Endothelial cell of umbilical vein (primary cell): Measurements from ENCODE around the gene EPHB6. TPM values are rescaled to one million over a fixed set of nuclear protein-coding genes. Genes with fewer than 3 reads are reported as not detected.

Experiments
- BruUV-seq: library from RNA; stranded (reverse); fragments of 400-500 nt; replicated peaks from 2 replicates; lab custom pipeline; 2021; lab: Mats Ljungman, UMichigan
- CTCF ChIA-PET: fragments of 300-600, 350-600 bp; sonication (Branson Sonifier 250); formaldehyde crosslinking; loops from one replicate; lab custom pipeline; 2021; ENCODE audit warnings: antibody characterized with exemption, inconsistent platforms; lab: Charles Lee
- POLR2A ChIA-PET: fragments of 300-600, 350-600 bp; sonication (Branson Sonifier 250); formaldehyde crosslinking; loops from one replicate; lab custom pipeline; 2021; ENCODE audit warnings: antibody characterized with exemption, inconsistent platforms; lab: Charles Lee
- DNase-seq: peaks from one replicate; pipeline ENCODE4 v3.0.0-alpha.2; 2011; ENCODE audit warnings: low read depth, low spot score
- FAIRE-seq: peaks from 2 replicates; lab custom pipeline; 2011; peaks lifted over from hg19 to GRCh38; lab: Jason Lieb, UNC
- H2AFZ ChIP-seq: 2 replicates; pipeline ENCODE4 v1.6.0; 2012; ENCODE audit warnings: low read depth, low read length, control low read depth, inconsistent platforms
- H3K27ac ChIP-seq: 2 replicates; pipeline ENCODE4 v1.5.1; 2011; ENCODE audit warnings: low read depth, mild to moderate bottlenecking, control low read depth, low read length, moderate library complexity; ENCODE audit not compliant: insufficient read depth
- H3K27me3 ChIP-seq, 2 experiments: 2 replicates each; pipeline versions ENCODE4 v1.6.0 to v1.6.1; 2011; ENCODE audit warnings: low read length in 2 of 2, mixed read lengths in 1 of 2; ENCODE audit not compliant: control insufficient read depth in 2 of 2, insufficient read depth in 2 of 2
- H3K36me3 ChIP-seq, 2 experiments: 2 replicates in 1 of 2; 3 replicates in 1 of 2; pipeline ENCODE4 v1.5.1; 2011; ENCODE audit warnings: low read length in 2 of 2, mild to moderate bottlenecking in 1 of 2, moderate library complexity in 1 of 2; ENCODE audit not compliant: control insufficient read depth in 2 of 2, insufficient read depth in 2 of 2; ENCODE audit errors: extremely low read depth in 1 of 2
- H3K4me1 ChIP-seq: 3 replicates; pipeline ENCODE4 v1.5.1; 2011; ENCODE audit warnings: mild to moderate bottlenecking, low read length; ENCODE audit not compliant: control insufficient read depth, insufficient read depth; ENCODE audit errors: extremely low read depth
- H3K4me2 ChIP-seq: 2 replicates; pipeline ENCODE4 v1.6.1; 2011; ENCODE audit warnings: low read length, control low read depth, mixed read lengths; ENCODE audit not compliant: insufficient read depth
- H3K4me3 ChIP-seq, 3 experiments: fragments of 200-600 bp in 1 of 3; sonication (generic), shearing (Covaris generic) in 1 of 3; replicated peaks in 1 of 3; 2 replicates each; pipeline ENCODE4 v1.5.1; 2011 to 2016; ENCODE audit warnings: control low read depth in 3 of 3, low read length in 3 of 3, mild to moderate bottlenecking in 2 of 3, inconsistent platforms in 1 of 3, low read depth in 1 of 3, moderate library complexity in 1 of 3; ENCODE audit not compliant: insufficient read depth in 1 of 3
- H3K79me2 ChIP-seq: 2 replicates; pipeline ENCODE4 v1.6.0; 2012; ENCODE audit warnings: low read length, inconsistent platforms; ENCODE audit not compliant: control insufficient read depth, insufficient read depth
- H3K9ac ChIP-seq: replicated peaks from 2 replicates; pipeline ENCODE3; 2011; ENCODE audit warnings: low read length, control low read depth; ENCODE audit not compliant: insufficient read depth; ENCODE audit errors: extremely low read depth
- H3K9me1 ChIP-seq: replicated peaks from 3 replicates; pipeline ENCODE4 v1.6.0; 2011; ENCODE audit warnings: mild to moderate bottlenecking, low read length; ENCODE audit not compliant: control insufficient read depth, insufficient read depth; ENCODE audit errors: extremely low read depth
- H3K9me3 ChIP-seq: replicated peaks from 2 replicates; pipeline ENCODE4 v1.5.1; 2012; ENCODE audit warnings: low read length, inconsistent platforms; ENCODE audit not compliant: control insufficient read depth, insufficient read depth
- H4K20me1 ChIP-seq: replicated peaks from 2 replicates; pipeline ENCODE3; 2011; ENCODE audit warnings: mild to moderate bottlenecking, low read length; ENCODE audit not compliant: control insufficient read depth, insufficient read depth; ENCODE audit errors: extremely low read depth
- EZH2 ChIP-seq: IDR thresholded peaks from 2 replicates; pipeline ENCODE4 v1.6.1; 2012; ENCODE audit warnings: borderline replicate concordance, low read depth, mild to moderate bottlenecking, moderate library complexity, low read length, inconsistent platforms; ENCODE audit not compliant: severe bottlenecking
- FOS ChIP-seq: IDR thresholded peaks from 2 replicates; pipeline ENCODE4 v1.6.1; 2011; ENCODE audit warnings: mild to moderate bottlenecking, low read length, moderate library complexity, borderline replicate concordance; ENCODE audit not compliant: insufficient read depth
- GATA2 ChIP-seq: IDR thresholded peaks from 2 replicates; pipeline ENCODE4 v1.7.0; 2011; ENCODE audit warnings: low read depth, mild to moderate bottlenecking, moderate library complexity, mixed read lengths, low read length; ENCODE audit not compliant: insufficient read length, insufficient read depth
- JUN ChIP-seq: IDR thresholded peaks from 2 replicates; pipeline ENCODE4 v1.6.1; 2011; ENCODE audit warnings: borderline replicate concordance, low read depth; ENCODE audit not compliant: insufficient read length, insufficient read depth
- MYC ChIP-seq: IDR thresholded peaks from one replicate; pipeline ENCODE4 v1.6.1; 2011; ENCODE audit warnings: mild to moderate bottlenecking, low read depth, low read length
- POLR2A ChIP-seq: IDR thresholded peaks from 2 replicates; pipeline ENCODE4 v1.6.1; 2012; ENCODE audit warnings: low read depth, mild to moderate bottlenecking, control low read depth, low read length
- POLR2AphosphoS5 ChIP-seq: IDR thresholded peaks from 2 replicates; pipeline ENCODE4 v1.6.1; 2012; ENCODE audit warnings: low read depth, mild to moderate bottlenecking, control low read depth, low read length, moderate library complexity; ENCODE audit not compliant: insufficient read depth
- dilution Hi-C: fragments of 300-500 bp; cut with MboI; formaldehyde crosslinking; loops from one replicate; pipeline ENCODE4 v1.15.0; 2019; ENCODE audit warnings: low sequenced_read_pairs; ENCODE audit not compliant: extremely low pct_ligation_motif_present
- intact Hi-C: fragments of 100-400 bp; cut with micrococcal nuclease; formaldehyde crosslinking; loops from one replicate; pipeline ENCODE4 v1.10.0; 2022
- polyA plus RNA-seq, 4 experiments: library from polyadenylated mRNA; depleted of rRNA in 3 of 4; stranded (reverse) in 3 of 4; unstranded in 1 of 4; fragments of >200 nt; gene quantifications; 2 replicates each; pipeline versions ENCODE4 v1.2.1 to v1.2.3, GENCODE V29; 2011 to 2012; ENCODE audit warnings: missing spikeins in 1 of 4
- total RNA-seq: library from RNA; stranded (reverse); gene quantifications from 2 replicates; pipeline ENCODE4 v1.2.3, GENCODE V29; 2021
- TF ChIP-seq, protein P1 (sequence below): IDR thresholded peaks from 2 replicates; pipeline ENCODE4 v1.6.1; 2011; ENCODE audit not compliant: insufficient read depth, insufficient read length
- TF ChIP-seq, protein P2 (sequence below), 2 donors: IDR thresholded peaks; 1 replicate in 1 of 2; 2 replicates in 1 of 2; pipeline ENCODE4 v1.5.1; 2011; ENCODE audit warnings: low read length in 2 of 2, mild to moderate bottlenecking in 2 of 2, moderate library complexity in 2 of 2, control low read depth in 1 of 2, inconsistent platforms in 1 of 2, low read depth in 1 of 2; ENCODE audit not compliant: insufficient read depth in 1 of 2; ENCODE audit errors: extremely low read depth in 1 of 2

The EPHB6 gene
- total and polyA plus RNA-seq, 2 donors (not counting 3 experiments of a cell fraction or from before 2014, with no cell fraction given) = 0.86 to 2.9 TPM

- ChIA-PET POLR2A (no interaction called here), CTCF (interaction anchor here (0.5 to 3.6 kb wide), 9 partner anchors 11 to 385 kb away, joined by 3 to 33 read pairs (median 5); no protein-coding TSS in a partner anchor)
- H3K9ac ChIP-seq = no peak overlapping the region
- H3K9me3 ChIP-seq = no peaks in the 10 kb centered on the region
- H3K27ac ChIP-seq = no peak overlapping the region
- intact Hi-C loops (loop anchor here (2.0 kb wide), 1 partner anchor 46 kb away; no protein-coding TSS in a partner anchor), dilution Hi-C loops (no loop called here)
- TF ChIP-seq EZH2 (no peak), POLR2AphosphoS5 (no peak), GATA2 (no peak), FOS (no peak), POLR2A (no peak), MYC (no peak), JUN (no peak)
- TF ChIP-seq, protein P1, sequence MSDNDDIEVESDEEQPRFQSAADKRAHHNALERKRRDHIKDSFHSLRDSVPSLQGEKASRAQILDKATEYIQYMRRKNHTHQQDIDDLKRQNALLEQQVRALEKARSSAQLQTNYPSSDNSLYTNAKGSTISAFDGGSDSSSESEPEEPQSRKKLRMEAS = no peak
- TF ChIP-seq, protein P2, sequence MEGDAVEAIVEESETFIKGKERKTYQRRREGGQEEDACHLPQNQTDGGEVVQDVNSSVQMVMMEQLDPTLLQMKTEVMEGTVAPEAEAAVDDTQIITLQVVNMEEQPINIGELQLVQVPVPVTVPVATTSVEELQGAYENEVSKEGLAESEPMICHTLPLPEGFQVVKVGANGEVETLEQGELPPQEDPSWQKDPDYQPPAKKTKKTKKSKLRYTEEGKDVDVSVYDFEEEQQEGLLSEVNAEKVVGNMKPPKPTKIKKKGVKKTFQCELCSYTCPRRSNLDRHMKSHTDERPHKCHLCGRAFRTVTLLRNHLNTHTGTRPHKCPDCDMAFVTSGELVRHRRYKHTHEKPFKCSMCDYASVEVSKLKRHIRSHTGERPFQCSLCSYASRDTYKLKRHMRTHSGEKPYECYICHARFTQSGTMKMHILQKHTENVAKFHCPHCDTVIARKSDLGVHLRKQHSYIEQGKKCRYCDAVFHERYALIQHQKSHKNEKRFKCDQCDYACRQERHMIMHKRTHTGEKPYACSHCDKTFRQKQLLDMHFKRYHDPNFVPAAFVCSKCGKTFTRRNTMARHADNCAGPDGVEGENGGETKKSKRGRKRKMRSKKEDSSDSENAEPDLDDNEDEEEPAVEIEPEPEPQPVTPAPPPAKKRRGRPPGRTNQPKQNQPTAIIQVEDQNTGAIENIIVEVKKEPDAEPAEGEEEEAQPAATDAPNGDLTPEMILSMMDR (IDR thresholded peaks at IDR 0.05; ENCODE audit: extremely low read depth in 1 of 2, insufficient read depth in 1 of 2, low read depth in 1 of 2, low read length in 2 of 2) = no peak
- no TSS peak for BruUV-seq
- no peaks in the 10 kb centered on the region for H4K20me1 ChIP-seq
- peaks cover 7 to 10% of the 10 kb centered on the region in 2 experiments for H3K27me3 ChIP-seq
- no peaks in the 10 kb centered on the region for H3K36me3 ChIP-seq
- peak overlapping the region; percentile 96 for H2AFZ ChIP-seq
- H3K4me3 ChIP-seq = peak overlapping the region; percentile 25 to 65 (median 48)
- peak overlapping the region; percentile 82 for H3K4me2 ChIP-seq
- no peak for FAIRE-seq
- DNase-seq = no peak
- H3K9me1 ChIP-seq = no peaks in the 10 kb centered on the region
- no peaks in the 10 kb centered on the region for H3K79me2 ChIP-seq
- peaks cover 3% of the 10 kb centered on the region for H3K4me1 ChIP-seq
Observed at GRCh38 chr7:142855114-142855743, 353 bp downstream of the EPHB6 start.
